ENCODE data around the gene PTPDC1.
"Not testable (repeated sequence)": the region's sequence is repeated elsewhere in the genome, so short reads cannot be mapped to it uniquely, and the experiment has no call there.

Gene PTPDC1

GRCh38 chr9:94084314-94084713 lies at the start of gene PTPDC1:
TSS of gene PTPDC1 (plus strand) at chr9:94084464. CDS start at chr9:94084531, 67 bp downstream.
- DNase-seq: no peak

- no peak for DNase-seq
Measured at GRCh38 chr9:94034511-94034910, 49.8 kb upstream of the PTPDC1 start.

GRCh38 chr9:94039786-94040185 lies 44.5 kb upstream of the PTPDC1 start:
- no peak for DNase-seq

GRCh38 chr9:94042516-94043360 lies 41.5 kb upstream of the PTPDC1 start:
- no peak for DNase-seq

DNA sequence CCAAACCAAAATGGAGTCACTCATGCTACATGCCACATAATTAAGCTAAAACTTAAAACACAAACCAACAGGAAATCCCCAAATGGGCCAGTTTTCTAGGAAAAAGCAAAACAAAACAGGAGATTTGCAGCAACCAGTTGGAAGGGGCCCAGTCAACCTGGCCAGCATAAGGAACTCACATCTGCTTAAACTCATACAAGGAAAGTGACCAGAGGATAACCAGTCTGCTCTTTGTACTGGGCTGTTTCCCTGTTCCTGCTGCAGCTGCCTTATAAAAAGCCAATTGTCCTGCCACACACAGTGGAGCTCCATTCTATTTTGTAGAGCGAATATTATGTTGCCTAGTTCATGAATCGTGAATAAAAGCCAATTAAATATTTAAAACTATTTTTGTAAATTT lies 29.5 kb upstream of the PTPDC1 start:
- no peak for DNase-seq

DNA sequence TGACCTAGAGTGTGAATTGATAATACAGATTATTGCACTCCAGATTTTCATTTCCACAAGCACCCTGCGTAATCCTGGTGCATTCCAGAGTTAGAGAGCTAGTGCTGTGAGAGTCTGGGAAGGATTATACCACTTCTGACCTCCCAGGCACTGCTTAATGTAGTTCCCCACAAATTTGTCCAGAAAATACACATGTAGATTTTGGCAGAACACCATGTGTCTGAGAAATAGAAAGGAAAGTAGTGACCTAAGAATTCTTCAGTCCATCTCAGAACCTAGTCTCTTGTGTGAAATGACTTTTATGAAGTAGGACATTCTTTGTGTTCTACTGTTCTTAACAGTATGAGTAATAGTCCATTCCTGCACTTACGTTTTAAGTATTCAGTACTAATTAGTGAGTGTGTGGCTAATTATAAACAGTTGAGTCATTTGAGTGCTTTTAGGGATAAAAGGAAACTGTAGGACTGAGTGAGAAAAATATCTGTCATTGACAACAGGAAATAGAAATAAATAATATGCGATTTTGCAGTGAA lies 27.8 kb upstream of the PTPDC1 start:
- DNase-seq: no peak

DNA sequence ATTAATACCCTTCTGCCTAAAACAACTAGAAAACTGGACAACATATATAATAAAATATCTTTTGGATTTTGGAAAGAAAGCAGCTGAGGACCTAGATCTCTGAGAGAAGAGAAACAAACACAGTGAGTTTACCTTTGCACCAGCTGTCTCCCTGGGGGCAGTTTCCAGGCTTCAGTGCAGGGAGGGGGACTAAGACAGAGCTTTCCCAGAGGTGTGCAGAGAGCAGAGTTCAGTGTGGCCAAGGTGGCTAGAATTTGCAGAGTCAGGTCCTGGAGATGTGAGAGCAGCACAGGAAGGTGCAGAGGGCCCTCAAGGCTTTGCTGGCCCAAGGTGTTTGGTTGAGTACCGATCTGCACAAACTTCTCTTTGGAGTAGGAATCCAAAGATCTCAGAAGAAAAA lies 26.3 kb upstream of the PTPDC1 start:
- no peak for DNase-seq

DNA sequence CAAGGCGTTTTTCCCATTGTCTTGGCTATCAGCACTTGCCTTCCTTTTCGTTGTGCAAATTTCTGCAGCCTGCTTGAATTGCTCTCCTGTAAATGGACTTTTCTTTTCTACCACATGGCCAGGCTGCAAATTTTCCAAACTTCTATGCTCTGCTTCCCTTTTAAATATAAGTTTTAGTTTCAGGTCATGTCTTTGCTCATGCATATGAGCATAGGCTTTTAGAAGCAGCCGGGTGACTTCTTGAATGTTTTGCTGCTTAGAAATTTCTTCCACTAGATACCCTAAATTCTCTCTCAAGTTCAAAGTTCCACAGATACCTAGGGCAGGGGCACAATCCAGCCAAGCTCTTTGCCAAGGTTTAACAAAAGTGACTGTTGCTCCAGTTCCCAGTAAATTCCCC lies 22.4 kb upstream of the PTPDC1 start:
- DNase-seq: no peak

GRCh38 chr9:94065535-94065961 lies 18.7 kb upstream of the PTPDC1 start:
- peak; percentile 11 for DNase-seq

GRCh38 chr9:94068257-94068656 lies 16.0 kb upstream of the PTPDC1 start:
- DNase-seq: no peak

DNA sequence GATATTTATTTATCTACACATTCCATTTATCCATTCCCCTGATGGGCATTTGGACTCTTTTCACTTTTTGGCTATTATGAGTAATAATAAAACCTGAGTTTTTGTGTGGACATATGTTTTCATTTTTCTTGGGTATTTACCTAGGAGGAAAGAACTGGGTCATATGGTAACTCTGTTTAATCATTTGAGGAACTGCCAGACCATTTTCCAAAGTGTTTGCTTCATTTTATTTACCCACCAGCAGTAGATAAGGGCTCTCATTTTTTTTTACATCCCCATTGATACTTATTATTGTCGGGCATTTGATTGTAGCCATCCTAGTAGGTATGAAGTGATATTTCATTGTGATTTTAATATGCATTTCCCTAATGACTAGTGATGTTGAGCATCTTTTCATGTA lies 7.7 kb upstream of the PTPDC1 start:
- DNase-seq: no peak

- DNase-seq: no peak
Measured at GRCh38 chr9:94078086-94078485, 6.2 kb upstream of the PTPDC1 start.

DNA sequence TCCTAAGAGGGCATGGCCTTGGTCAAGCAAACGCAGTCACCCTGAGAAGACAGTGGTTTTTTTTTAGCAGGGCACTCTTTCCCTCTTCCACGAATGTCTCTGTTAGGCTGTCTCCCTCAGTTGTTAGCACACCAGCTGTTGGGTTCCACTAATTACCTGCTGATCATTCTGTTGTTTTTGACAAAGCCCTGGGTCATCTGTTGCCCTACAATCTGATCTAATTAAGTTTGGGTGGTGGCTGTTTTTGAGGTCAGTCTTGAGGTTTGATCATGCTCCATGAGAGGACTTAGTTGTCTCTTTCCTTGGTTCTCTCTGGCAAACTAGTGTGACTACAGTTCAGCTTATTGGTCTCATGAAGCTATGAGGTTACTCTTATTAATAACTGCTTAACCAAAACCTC lies 5.0 kb upstream of the PTPDC1 start:
- DNase-seq: no peak

DNA sequence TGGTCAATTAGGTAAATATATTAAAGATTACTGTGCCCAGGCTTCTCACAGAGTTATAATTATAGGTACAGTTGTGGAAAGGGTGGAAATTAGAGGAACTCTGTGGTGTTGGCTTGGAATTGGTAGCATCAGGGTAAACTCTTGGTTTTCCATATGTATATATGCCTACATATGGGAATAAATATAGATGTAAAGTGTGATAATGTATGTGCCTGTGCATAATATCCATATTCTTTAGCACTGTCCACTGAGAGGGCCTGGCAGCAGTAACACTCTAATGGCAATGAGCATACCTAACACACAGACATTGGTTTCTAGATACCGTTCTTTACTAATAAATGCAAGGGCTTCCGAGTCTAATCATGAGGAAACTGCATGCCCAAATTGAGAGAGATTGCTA lies 4.0 kb upstream of the PTPDC1 start:
- DNase-seq: no peak

DNA sequence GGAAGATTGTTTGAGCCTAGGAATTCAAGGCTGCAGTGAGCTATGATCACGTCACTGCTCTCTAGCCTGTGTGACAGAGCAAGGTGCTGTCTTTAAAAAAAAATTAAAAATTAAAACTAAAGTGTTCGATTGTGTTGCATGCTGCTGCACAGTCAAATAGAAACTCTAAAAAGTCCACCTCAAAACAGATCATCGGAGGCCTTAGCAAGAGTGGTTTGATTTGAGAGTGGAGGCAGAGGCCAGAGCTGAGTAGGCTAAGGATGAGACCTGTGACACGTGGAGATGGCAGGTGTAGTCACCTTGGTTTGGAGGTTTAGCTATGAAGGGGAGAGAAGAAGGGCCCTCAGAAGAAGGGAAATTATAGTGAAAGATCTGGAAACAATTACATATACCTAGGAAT lies 2.8 kb upstream of the PTPDC1 start:
- DNase-seq: no peak

GRCh38 chr9:94081864-94082463 lies 2.3 kb upstream of the PTPDC1 start:
- no peak for DNase-seq

DNA sequence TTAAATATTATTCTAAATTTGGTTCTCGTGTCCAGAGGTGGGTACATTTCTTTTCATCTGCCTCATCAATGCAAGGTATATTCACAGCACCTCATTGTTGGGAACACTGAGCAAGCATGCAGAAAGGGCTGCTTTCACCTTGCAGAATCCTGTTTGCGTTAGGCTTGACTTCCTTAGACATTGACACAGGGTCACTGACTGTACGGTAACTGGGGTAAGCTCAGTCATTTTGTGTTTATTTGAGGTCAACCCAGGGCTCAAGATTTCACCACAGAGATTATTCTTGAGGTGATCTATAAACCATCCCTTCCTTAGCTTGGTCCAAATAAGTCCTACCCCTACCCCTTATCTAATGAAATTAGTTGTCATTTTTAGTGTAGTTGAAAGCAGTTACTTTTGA lies 1.7 kb upstream of the PTPDC1 start:
- no peak for DNase-seq

- DNase-seq: no peak
Measured at GRCh38 chr9:94082956-94083355, 1.3 kb upstream of the PTPDC1 start.

GRCh38 chr9:94083384-94083783 lies 880 bp upstream of the PTPDC1 start:
- DNase-seq: no peak

DNA sequence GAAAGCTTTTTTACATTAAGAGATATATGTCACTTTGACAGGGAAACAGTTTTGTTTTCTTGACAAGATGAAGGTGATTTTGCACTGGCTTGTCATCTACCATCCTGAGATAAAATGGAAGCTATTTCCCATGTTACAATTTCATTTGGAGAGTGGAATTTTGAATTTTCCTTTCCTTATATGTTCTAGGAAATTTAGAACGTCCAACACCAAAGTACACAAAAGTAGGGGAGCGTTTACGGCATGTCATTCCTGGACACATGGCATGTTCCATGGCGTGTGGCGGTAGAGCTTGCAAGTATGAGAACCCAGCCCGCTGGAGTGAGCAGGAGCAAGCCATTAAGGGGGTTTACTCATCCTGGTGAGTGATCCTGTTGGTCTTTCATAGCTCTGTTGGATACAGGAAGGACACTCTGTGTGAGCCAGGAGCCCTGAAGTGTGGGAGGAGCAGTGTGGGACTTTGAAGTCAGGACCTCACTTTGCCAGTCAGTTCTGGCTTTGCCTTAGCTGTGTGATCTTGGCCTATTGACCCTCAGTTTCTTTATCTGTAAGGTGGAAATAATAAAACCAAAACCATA lies 887 bp downstream of the PTPDC1 start:
- no peak for DNase-seq

- no peak for DNase-seq
Measured at GRCh38 chr9:94086486-94087345, 2.5 kb downstream of the PTPDC1 start.

- DNase-seq: not testable (repeated sequence)
Measured at GRCh38 chr9:94094219-94095145, 10.2 kb downstream of the PTPDC1 start.
